PC-9 (cell line): ENCODE data around the gene SLC25A14. TPM values are rescaled to one million over a fixed set of nuclear protein-coding genes. Genes with fewer than 3 reads are reported as not detected.

Experiments
- BruUV-seq: library from RNA; stranded (reverse); fragments of 400-500 nt; replicated peaks from 2 replicates; lab custom pipeline; 2021; lab: Mats Ljungman, UMichigan
- CTCF ChIA-PET: fragments of 300-600 bp; sonication (Branson Sonifier 250); formaldehyde crosslinking; loops from one replicate; lab custom pipeline; 2022; ENCODE audit warnings: antibody characterized with exemption; lab: Charles Lee
- POLR2A ChIA-PET: fragments of 300-600 bp; sonication (Branson Sonifier 250); formaldehyde crosslinking; loops from one replicate; lab custom pipeline; 2022; ENCODE audit warnings: antibody characterized with exemption; ENCODE audit not compliant: unreplicated experiment; lab: Charles Lee
- DNase-seq, 2 experiments: peaks; one replicate each; pipeline versions ENCODE4 v3.0.0 to v3.0.0-alpha.2; 2015 to 2022; ENCODE audit warnings: mixed read lengths in 1 of 2
- H2AFZ ChIP-seq: fragments of 200-600 bp; sonication (generic); 2 replicates; pipeline ENCODE4 v1.8.1; 2017; ENCODE audit warnings: antibody characterized with exemption
- H3F3A ChIP-seq: fragments of 200-600 bp; sonication (generic); 2 replicates; pipeline ENCODE4 v1.8.1; 2017; ENCODE audit warnings: antibody characterized with exemption, mild to moderate bottlenecking, low read depth; ENCODE audit not compliant: insufficient read depth
- H3K27ac ChIP-seq: fragments of 200-600 bp; sonication (generic); 2 replicates; pipeline ENCODE4 v1.6.1; 2016; ENCODE audit warnings: mixed run types
- H3K27me3 ChIP-seq: fragments of 200-600 bp; sonication (generic); 2 replicates; pipeline ENCODE4 v1.6.1; 2016; ENCODE audit warnings: low read depth, mixed run types; ENCODE audit not compliant: insufficient read depth
- H3K36me3 ChIP-seq: fragments of 200-600 bp; sonication (generic); 2 replicates; pipeline ENCODE4 v1.6.1; 2016; ENCODE audit warnings: low read depth, mixed run types
- H3K4me1 ChIP-seq: fragments of 200-600 bp; sonication (generic); replicated peaks from 2 replicates; pipeline ENCODE4 v1.6.1; 2016; ENCODE audit warnings: mixed run types; ENCODE audit not compliant: insufficient read depth
- H3K4me2 ChIP-seq: fragments of 200-600 bp; sonication (generic); 2 replicates; pipeline ENCODE4 v1.6.1; 2017; ENCODE audit warnings: mixed run types
- H3K4me3 ChIP-seq: fragments of 200-600 bp; sonication (generic); 2 replicates; pipeline ENCODE4 v1.6.1; 2016; ENCODE audit warnings: mixed run types
- H3K79me2 ChIP-seq: fragments of 200-600 bp; sonication (generic); 2 replicates; pipeline ENCODE4 v1.6.1; 2017; ENCODE audit warnings: low read depth, mixed run types
- H3K9me2 ChIP-seq: fragments of 200-600 bp; sonication (generic); 2 replicates; pipeline ENCODE4 v1.8.1; 2017; ENCODE audit warnings: mild to moderate bottlenecking; ENCODE audit not compliant: insufficient read depth
- H3K9me3 ChIP-seq: fragments of 200-600 bp; sonication (generic); 2 replicates; pipeline ENCODE4 v1.8.1; 2016; ENCODE audit warnings: low read depth; ENCODE audit not compliant: insufficient read depth
- H4K20me1 ChIP-seq: fragments of 200-600 bp; sonication (generic); 2 replicates; pipeline ENCODE4 v1.8.1; 2017; ENCODE audit not compliant: insufficient read depth
- EZH2 ChIP-seq: fragments of 200-600 bp; sonication (generic); IDR thresholded peaks from 2 replicates; pipeline ENCODE4 v1.8.0; 2017; ENCODE audit warnings: antibody characterized with exemption, low read depth
- intact Hi-C: fragments of 100-400 bp; cut with micrococcal nuclease; formaldehyde crosslinking; loops from one replicate; pipeline ENCODE4 v1.10.0; 2022; ENCODE audit not compliant: unreplicated experiment
- total RNA-seq: library from RNA; stranded (reverse); gene quantifications from 2 replicates; pipeline ENCODE4 v1.2.3, GENCODE V29; 2021
- TF ChIP-seq, protein P1 (sequence below): fragments of 200-600 bp; sonication (generic); conservative IDR thresholded peaks from 2 replicates; pipeline ENCODE4 v1.6.1; 2017; ENCODE audit warnings: mixed run types, antibody characterized with exemption, mild to moderate bottlenecking, moderate library complexity

SLC25A14 gene
- total RNA-seq, 1 experiment from 2014 or later, result 30.4 TPM

DNA sequence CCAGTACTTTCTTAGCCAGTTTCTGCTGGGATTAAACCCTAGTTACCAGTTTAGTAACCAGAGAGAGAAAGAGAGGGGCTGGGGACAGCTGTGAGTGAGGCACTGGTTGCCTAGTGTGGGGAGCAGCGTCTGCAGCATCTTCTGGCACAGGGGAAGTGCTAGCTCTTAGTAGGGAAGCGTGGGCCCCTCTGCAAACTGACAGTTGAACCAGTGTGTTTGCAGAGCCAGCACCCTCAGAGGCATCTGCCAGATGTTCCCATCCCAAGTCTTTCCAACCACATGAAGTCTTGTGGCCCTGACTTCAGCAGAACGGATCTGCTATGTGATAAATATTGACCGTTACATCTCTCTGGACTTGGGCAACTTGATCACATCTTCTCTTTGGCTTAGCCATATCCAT is 77.1 kb downstream of the SLC25A14 start:
- intact Hi-C loops, result no loop called here
- Histone ChIP-seq H3K4me1 (no peaks in the 10 kb centered on the region), H3K4me3 (no peak overlapping the region), H3K9me3 (no peaks in the 10 kb centered on the region), H3F3A (no peaks in the 10 kb centered on the region; the same call in 1 of the 2 replicates), H2AFZ (no peak overlapping the region), H4K20me1 (no peaks in the 10 kb centered on the region), H3K36me3 (no peaks in the 10 kb centered on the region; the same call in 1 of the 2 replicates), H3K27me3 (0 out of 2 replicates have a peak, but pooled peaks cover 3% of the 10 kb centered on the region), H3K4me2 (no peak overlapping the region), H3K27ac (no peak overlapping the region), H3K79me2 (no peaks in the 10 kb centered on the region), H3K9me2 (no peaks in the 10 kb centered on the region)
- TF ChIP-seq, protein P1, sequence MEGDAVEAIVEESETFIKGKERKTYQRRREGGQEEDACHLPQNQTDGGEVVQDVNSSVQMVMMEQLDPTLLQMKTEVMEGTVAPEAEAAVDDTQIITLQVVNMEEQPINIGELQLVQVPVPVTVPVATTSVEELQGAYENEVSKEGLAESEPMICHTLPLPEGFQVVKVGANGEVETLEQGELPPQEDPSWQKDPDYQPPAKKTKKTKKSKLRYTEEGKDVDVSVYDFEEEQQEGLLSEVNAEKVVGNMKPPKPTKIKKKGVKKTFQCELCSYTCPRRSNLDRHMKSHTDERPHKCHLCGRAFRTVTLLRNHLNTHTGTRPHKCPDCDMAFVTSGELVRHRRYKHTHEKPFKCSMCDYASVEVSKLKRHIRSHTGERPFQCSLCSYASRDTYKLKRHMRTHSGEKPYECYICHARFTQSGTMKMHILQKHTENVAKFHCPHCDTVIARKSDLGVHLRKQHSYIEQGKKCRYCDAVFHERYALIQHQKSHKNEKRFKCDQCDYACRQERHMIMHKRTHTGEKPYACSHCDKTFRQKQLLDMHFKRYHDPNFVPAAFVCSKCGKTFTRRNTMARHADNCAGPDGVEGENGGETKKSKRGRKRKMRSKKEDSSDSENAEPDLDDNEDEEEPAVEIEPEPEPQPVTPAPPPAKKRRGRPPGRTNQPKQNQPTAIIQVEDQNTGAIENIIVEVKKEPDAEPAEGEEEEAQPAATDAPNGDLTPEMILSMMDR, result no peak
- no peak for TF ChIP-seq EZH2
- DNase-seq, result no peak
- POLR2A ChIA-PET, result no interaction called here
- CTCF ChIA-PET, result no interaction called here
- BruUV-seq, result no TSS peak

DNA sequence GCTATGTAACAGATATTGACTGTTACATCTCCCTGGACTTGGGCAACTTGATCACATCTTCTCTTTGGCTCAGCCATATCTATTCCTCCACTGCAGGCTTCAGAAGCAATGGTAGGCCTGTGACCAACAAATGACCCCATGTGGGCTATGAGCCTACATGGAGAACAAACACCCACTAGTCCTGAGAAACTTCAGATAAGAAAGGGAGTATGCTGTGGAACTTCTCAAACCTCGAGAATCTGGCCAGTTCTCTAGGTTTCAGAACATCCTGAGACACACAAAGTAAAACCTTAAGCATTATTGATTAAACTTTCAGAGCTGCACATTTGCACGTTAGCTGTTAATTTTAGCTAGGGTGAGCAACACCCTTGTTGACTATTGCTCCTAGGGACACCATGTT is 78.3 kb downstream of the SLC25A14 start:
- H4K20me1 ChIP-seq, result no peaks in the 10 kb centered on the region
- no peak for DNase-seq
- H3K27me3 ChIP-seq, result peaks cover 3% of the 10 kb centered on the region; the same call in 1 of the 2 replicates
- no peak overlapping the region for H3K4me3 ChIP-seq
- H3K9me3 ChIP-seq, result no peaks in the 10 kb centered on the region
- TF ChIP-seq, protein P1, result no peak
- no peak for TF ChIP-seq EZH2
- POLR2A ChIA-PET, result no interaction called here
- H3F3A ChIP-seq, result no peaks in the 10 kb centered on the region; the same call in 1 of the 2 replicates
- no peaks in the 10 kb centered on the region; the same call in 1 of the 2 replicates for H3K36me3 ChIP-seq
- H3K9me2 ChIP-seq, result no peaks in the 10 kb centered on the region
- CTCF ChIA-PET, result no interaction called here
- no peaks in the 10 kb centered on the region for H3K4me1 ChIP-seq
- intact Hi-C loops, result no loop called here
- H2AFZ ChIP-seq, result no peak overlapping the region
- H3K79me2 ChIP-seq, result no peaks in the 10 kb centered on the region
- H3K27ac ChIP-seq, result no peak overlapping the region
- no peak overlapping the region for H3K4me2 ChIP-seq
- no TSS peak for BruUV-seq

DNA sequence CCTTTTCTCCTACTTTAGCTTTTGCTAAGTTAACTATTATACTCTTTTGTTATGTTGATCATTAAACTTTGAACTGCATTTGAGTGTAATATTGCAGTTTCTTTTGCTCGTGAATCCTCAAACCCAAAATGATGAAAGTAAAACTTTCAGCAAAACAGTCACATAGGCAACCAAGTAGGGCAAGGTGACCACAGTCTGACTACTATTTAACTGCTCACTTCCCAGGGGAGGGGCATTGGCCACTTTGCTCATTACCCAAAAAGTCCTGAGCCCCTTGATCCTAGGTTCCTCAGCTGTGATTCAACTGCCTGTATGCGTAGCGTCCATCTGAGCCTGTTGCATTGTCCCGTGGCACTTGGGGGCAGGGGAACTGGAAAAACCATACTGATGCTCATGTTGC is 79.0 kb downstream of the SLC25A14 start:
- H4K20me1 ChIP-seq, result no peaks in the 10 kb centered on the region
- H3K4me2 ChIP-seq, result no peak overlapping the region
- CTCF ChIA-PET, result no interaction called here
- POLR2A ChIA-PET, result no interaction called here
- H3F3A ChIP-seq, result no peaks in the 10 kb centered on the region; the same call in 1 of the 2 replicates
- H3K4me3 ChIP-seq, result no peak overlapping the region
- no peaks in the 10 kb centered on the region; the same call in 1 of the 2 replicates for H3K36me3 ChIP-seq
- no peak for TF ChIP-seq EZH2
- TF ChIP-seq, protein P1, result no peak
- intact Hi-C loops, result no loop called here
- no peaks in the 10 kb centered on the region for H3K9me2 ChIP-seq
- no peak overlapping the region for H2AFZ ChIP-seq
- no peak overlapping the region for H3K27ac ChIP-seq
- DNase-seq, result no peak
- no peaks in the 10 kb centered on the region for H3K9me3 ChIP-seq
- BruUV-seq, result no TSS peak
- H3K79me2 ChIP-seq, result no peaks in the 10 kb centered on the region
- peaks cover 4% of the 10 kb centered on the region; the same call in 1 of the 2 replicates for H3K27me3 ChIP-seq
- H3K4me1 ChIP-seq, result no peaks in the 10 kb centered on the region
